Cerebellar nuclear complex (tissue), 1 donor: Measurements from ENCODE around the gene PLCXD1.
"Not testable (repeated sequence)": the region's sequence is repeated elsewhere in the genome, so short reads cannot be mapped to it uniquely, and the experiment has no call there.

Source experiments
- DNase-seq, 2 experiments: peaks; one replicate each; lab custom pipeline; 2025; lab: John Stamatoyannopoulos, UW

PLCXD1 gene

DNA sequence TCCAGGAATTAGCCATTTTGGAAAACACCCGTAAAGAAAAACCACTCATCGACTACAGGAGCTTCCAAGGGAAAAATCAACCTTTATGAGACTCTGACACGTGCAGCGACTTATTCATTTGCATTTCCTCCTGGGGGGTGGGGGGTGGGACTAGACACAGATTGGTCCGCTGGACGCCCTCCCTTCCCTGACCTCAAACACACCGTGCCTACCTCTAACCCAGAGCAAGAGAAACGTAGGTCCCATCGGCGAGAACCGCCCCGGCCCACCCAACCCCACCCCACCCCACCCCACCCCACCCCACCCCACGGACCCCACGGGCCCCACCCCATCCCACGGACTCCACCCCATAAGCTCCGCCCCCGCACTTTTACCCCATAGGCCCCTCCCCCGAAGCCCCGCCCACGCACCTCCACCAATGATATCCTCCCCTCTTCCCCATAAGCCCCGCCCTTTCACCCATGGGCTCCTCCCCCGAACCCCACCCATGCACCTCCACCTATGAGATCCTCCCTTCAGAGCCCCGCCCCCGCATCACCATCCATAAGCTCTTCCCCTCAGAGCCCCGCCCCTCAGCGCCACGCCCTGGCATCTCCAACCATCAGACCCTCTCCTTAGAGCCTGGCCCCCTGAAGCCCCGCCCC is 36.4 kb downstream of the PLCXD1 start:
- no peak for DNase-seq

DNA sequence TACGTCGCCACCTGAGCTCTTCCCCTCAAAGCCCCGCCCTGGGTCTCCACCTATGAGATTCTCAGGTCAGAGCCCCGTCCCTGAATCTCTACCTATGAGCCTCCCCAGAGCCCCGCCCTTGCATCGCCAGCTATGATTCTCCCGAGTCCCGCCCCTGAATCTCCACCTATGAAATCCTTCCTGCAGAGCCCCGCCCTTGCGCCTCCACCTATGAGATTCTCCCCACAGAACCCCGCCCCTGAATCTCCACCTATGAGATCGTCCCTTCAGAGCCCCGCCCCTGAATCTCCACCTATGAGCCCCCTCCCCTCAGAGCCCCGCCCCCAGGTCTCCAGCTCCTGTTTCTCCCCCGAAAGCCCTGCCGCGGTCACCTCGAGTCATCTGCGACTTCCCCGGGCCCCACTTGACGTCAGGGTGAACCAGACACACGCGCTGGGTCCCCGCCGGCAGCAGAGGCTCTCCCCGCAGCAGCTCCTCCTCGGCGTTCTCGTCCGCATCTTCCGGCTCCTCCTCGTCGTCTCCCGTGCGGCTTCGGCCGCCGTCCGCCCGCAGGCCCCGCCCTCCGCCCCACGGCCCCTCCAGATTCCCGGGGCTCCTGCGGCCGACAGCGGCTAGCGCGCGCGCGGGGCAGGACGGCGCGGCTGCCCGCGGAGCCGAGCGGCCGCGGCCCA is 37.0 kb downstream of the PLCXD1 start:
- DNase-seq: no peak

DNA sequence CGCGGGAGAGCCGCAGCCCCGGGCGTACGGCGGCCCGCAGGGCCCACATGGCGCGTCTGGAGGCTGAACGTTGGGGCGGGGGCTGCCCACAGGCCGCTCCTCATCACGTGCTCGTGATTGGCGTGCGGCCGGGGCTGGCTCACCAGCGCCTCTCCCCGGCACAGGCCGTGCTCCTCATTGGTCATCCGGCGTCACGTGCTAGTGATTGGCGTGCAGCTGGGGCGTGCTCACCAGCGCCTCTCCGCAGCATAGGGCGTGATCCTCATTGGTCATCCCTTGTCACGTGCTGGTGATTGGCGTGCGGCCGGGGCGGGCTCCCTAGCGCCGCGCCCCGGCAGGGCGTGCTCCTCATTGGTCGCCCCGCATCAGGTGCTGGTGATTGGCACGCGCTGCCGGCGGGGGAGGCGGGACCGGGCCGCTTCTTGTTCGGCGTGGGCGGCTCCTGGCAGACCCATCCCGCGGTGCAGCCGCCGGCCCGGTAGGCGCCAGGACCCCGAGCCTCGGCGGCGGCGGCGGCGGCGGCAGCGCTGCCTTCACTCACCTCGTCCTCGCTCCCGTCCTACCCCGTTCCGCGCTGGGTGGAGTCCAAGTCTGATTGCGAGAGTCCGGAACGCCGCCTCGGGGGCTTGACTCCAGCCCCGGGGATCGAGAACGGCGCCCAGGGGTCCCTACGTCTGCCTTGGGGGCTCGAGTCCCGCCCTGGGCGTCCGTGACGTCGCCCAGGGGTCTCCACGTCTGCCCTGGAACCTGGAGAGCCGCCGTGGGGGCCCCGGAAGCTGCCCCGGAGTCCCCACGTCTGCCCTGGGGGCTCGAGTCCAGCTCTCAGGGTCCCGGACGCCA is 37.8 kb downstream of the PLCXD1 start, which contains the start of gene GTPBP6:
Gene GTPBP6 (minus strand): TSS at position 58 of the 840 bp plus-strand sequence. CDS start 9 bp downstream, at position 49.
- no peak for DNase-seq

DNA sequence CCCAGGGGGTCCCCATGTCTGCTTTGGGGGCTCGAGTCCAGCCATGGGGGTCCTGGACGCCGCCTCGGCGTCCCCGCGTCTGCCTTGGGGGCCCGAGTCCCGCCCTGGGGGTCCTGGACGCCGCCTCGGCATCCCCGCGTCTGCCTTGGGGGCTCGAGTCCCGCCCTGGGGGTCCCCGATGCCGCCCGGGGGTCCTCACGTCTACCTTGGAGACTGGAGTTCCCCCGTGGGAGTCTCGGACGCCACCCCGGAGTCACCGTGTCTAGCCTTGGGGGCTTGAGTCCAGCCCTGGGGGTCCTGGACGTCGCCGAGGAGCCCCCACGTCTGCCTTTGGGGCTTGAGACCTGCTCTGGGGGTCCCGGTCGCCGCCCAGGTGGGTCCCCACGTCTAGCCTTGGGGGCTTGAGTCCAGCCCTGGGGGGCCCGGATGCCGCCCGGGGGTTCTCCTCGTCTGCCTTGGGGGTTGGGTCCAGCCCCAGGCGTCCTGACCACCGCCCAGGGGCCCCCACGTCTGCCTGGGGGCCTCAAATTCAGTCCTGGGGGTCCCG is 38.5 kb downstream of the PLCXD1 start:
- DNase-seq: no peak

DNA sequence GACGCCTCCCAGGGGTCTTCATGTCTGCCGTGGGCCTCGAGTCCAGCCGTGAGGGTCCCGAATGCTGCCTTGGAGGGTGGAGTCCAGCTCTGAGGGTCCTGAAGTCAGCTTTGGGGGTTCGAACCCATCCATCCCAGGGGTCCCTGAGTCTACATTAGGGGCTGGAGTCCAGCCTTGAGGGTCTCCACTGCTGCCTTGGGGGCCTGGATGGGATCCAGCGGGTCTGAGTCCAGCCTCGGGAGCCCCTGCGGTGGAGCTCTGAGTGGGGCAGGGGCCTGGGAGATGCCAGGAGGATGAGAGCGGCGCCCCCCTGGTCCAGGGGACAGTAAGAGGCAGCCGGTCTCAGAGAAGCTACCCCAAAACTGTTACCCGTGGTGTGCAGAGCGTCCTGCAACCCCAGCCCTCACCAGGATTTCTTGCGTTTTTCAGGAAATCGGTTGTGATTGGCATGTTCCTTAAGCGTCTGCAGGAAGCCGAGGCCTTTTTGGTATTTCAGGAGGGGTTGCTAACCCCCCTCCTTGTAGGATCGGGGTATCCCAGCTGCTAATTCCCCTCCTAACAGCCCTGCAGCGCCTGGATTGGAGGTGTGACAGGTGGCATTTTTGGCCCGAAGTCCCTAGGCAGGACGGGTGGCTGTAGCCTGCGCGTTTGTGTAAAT is 39.1 kb downstream of the PLCXD1 start:
- no peak for DNase-seq

DNA sequence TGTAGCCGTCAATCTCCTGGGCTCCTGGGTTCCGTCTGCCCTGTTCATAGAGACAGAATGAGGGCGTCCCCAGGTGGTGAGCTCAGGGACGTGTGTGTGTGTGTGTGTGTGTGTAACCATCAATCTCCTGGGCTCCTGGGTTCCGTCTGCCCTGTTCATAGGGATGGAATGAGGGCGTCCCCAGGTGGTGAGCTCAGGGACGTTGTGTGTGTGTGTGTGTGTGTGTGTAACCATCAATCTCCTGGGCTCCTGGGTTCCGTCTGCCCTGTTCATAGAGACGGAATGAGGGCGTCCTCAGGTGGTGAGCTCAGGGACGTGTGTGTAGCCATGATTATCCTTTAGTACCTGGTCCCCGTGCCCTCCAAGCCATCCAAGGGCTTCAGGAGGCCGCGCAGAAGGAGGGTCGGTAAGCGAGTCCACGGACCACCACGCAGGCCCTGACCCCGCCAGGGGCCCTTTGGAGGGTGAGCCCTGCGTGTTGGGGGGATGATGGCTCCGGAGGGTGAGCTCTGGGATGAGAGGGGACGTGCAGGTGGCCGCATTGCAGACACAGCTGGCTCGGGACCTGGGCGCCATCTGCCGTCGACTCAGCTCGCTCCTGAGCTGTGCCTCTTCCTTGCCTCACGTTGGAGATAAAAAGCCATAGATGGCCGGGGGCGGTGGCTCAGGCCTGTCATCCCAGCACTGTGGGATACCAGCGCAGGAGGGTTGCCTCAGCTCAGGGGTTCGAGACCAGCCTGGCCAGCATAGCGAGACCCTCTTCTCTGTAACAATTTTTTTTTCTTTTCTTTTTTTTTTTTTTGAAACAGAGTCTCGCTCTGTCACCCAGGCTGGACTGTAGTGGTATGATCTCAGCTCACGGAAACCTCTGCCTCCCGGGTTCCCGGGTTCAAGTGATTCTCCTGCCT is 42.8 kb downstream of the PLCXD1 start:
- DNase-seq: no peak

DNA sequence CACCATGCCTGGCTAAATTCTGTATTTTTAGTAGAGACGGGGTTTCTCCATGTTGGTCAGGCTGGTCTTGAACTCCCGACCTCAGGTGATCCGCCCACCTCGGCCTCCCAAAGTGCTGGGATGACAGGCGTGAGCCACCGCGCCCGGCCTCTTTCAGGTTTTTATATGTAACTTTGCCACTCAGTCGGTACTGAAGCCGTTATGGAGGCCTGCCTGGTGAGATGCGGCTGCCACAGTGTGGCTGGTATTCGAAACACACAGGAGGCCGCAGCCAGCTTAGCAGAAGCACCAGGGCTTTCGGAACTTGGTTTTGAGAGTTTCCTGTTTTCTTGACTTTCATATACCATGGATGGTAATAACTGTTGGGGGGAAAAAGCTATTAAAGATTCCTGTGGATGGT is 43.5 kb downstream of the PLCXD1 start:
- not testable (repeated sequence) for DNase-seq

DNA sequence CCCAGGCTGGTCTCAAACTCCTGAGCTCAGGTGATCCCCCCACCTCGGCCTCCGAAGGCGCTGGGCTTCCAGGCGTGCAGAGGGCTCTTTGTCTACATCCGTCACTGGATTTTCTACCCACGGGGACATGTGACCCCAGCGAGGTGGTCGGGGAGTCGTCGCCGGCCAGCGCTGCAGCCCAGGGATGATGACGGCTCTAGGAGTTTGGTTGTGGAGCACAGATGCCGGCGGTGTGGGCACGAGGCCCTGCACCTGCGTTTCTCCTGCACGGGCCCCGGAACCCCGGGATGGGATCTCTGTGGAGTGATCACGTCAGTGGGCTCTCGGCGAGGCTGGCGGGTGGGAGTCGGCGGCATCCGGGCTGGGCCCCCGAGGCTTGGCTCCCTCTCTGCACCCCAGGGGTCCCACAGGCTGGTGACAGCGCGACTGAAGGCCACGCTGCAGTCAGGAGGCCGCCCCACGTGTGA is 46.5 kb downstream of the PLCXD1 start:
- DNase-seq: no peak

DNA sequence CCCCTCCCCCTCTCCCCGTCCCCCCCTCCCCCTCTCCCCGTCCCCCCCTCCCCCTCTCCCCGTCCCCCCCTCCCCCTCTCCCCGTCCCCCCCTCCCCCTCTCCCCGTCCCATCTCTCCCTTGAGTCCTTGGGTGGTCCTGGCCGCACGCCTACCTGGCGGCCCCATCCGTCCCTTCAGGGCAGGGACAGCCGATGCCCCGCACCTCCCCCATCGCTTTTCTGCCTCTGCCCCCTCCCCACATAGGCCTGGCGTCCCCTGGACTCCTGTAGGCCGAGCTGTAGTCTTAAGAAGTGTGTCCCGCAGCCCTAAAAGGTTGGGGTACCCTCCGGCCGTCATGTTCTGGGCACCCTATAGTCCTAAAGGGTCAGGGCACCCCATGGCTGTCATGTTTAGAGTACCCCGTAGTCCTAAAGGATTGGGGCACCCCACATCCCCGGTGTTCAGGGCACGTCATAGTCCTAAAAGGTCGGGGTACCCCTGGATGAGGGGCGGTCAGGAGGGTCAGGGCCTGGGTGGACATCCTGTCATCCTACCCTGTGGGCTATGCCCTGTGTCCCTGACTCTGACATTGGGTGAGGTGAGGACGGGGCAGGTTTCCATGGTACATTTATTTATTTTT is 48.2 kb downstream of the PLCXD1 start:
- DNase-seq: no peak

DNA sequence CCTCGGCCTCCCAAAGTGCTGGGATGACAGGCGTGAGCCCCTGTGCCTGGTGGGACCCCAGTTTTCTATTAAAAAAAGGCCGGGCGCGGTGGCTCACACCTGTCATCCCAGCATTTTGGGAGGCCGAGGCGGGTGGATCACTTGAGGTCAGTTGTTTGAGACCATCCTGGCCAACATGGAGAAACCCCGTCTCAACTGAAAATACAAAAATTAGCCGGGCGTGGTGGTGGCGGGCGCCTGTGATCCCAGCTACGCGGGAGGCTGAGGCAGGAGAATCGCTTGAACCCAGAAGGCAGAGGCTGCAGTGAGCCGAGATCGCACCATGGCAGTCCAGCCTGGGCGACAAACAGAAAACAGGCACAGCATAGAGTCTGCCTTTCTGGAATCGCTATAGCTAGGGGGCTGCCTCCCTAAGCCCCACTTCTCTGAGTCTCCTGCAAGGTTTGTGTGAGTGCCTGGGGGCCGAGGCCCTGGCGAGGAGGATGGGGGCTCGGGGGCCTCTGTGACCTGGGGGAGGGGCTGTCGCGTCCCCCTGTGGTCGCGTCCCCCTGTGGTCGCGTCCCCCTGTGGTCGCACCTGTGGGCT is 49.1 kb downstream of the PLCXD1 start:
- DNase-seq: not testable (repeated sequence)

DNA sequence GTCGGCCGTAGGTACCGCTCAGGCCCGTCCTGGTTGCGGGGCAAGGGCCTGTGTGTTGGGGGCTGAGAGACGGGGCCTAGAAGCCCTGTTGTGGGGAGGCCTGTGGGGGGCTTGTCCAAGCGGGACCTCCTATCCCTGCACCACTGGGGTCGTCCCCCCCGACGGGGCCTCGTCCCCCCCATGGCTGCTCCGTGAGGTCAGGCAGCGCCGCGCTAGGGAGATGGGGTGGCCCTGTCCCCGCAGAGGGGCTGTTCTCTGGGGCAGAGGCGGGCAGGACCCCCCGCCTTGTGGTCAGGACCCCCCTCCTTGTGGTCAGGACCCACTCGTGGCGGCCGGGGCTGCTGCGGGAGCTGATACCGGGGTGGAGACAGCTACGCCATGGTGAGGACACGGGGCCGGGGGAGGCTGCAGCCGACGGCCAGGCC is 49.6 kb downstream of the PLCXD1 start:
- no peak for DNase-seq

DNA sequence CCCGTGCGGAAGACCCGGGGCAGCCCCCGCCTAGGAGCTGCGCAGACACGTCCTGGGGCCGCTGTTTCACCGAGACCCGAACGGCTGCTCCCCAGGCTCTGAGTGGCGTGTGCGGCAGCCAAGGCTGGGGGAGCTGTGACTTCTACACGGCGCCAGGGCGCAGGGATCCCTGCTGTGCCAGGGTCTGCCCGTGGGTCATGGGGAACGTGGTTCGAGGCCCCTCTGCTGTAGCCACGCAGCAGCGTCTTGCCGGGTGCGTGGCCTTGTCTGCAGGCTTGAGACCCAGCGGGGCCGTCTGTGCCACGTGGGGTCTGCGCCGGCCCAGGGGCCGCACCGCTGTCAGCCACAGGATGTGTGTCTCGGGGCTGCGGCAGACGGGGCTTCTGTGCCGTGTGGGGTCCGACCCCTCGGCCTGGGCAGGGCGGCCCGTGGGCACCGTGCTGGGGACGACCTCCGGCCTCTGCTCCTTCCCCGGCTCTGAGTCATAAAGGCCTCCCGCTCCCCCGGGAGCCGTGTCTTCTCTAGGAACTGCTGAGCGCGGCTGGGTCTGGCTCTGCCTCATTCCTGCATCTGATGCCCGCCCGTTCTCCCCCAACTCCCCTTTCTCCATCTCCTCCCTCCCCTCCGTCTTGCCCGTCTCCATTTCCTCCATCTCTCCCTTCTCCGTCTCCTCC is 50.1 kb downstream of the PLCXD1 start:
- no peak for DNase-seq

DNA sequence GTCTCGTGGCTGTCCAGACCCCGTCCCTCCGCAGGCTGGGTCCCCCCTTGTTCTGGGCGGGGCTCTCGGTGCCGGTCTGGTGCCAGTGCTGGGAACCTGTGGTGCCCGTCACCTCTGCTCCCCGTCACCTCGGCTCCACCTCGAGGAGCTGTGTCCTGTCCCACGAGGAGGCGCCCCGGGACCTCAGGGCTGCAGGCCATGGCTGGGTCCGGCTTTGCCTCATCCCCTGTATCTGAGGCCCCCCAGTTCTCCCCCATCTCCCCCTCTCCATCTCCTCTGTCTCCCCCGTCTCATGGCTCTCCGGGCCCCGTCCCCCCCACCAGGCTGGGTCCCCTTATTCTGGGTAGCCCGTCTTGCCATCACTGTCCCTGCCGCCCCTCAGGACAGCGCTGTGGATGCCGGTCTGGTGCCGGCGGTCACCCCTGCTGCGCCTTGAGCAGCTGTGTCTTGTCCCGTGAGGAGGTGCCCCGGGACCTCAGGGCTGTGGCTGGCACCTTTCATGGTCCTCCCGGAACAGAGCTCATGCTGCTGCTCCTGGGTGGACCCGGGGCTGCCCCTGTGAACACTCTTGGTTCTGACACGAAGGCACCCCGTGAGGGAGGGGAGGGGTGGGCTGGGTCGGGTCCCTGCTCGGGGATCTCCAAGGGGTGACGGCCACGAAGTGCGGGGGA is 50.8 kb downstream of the PLCXD1 start:
- no peak for DNase-seq

DNA sequence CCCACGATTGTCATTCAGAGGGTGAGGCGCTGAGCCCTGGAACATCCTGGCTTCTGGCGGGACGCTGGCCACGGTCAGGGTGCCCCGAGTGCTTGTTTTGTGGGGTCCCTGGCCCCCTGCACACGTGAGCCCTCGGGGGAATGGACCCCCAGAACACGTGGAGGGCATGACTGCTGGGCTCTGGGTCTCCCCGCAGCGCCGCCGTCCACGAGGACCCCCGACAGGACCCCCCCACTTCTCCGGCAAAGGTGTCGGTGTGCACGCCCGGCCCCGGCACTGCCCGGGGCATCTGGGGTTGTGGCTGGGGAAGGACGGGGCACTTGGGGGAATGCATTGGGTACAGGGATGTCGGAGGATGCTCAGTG is 51.3 kb downstream of the PLCXD1 start:
- no peak for DNase-seq

DNA sequence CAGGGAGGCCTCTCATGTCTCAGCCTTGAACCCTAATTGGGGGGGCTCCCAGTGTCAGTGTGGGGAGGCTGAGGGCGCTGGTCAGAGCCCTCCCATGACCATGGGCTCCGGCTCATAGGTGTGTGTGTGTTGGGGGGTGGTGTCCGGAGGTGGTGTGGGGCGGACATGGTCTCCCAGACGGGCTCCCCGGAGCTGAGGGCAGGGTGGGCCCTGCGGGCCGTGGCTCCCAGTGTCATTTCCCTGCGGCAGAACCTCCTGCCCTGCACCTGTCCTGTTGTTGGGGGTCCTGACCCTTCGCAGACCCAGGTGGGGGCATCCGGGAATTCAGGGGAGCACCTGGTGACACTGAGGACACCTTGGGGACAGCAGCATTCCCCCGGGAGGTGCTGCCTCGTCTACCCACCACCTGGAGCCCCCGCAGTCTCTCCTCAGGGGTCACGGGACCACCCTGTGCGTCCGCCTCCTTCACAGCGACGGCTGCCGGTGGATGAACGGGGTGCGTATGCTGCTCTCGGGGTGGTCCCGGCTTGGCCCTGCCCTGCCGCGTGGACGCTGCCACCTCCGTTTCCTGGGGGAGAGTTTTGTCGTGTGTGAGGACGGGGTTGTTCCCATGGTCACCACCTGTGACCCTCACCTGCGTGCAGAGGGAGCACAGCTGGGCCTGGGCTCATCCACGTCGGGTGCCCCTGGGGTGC is 51.9 kb downstream of the PLCXD1 start:
- DNase-seq: no peak

DNA sequence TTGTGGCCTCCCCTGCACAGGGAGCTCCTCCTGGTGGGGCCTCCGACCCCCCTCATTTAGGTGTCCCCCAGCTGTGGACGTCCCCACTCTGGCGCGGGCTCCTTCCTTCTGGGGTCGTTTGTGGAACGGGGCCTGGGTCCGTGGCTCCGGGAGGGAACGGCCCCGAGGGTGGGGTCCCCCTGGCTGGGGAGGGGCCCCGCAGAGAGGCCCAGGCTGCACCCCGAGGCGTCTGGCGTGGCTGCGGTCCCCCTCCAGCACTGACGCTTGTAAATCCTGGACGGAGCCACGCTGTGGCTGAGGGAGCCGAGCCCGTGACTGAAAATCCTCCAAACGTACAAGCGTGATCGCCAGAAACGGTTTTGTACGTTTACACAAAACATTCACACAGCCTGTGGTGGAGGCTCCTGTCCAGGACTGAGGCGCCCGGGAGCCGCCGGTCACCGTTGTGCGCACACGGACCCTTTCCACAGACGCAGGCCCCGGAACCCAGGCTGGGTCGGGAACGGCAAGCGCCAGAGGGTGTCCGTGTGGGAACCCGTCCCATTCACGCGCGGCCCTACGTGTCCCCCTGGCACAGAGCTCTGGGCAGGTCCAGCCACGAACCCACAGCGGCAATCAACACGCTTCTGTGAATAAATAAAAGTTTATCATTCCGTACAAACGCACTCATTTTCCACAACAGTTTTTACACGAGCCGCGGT is 52.6 kb downstream of the PLCXD1 start:
- no peak for DNase-seq

DNA sequence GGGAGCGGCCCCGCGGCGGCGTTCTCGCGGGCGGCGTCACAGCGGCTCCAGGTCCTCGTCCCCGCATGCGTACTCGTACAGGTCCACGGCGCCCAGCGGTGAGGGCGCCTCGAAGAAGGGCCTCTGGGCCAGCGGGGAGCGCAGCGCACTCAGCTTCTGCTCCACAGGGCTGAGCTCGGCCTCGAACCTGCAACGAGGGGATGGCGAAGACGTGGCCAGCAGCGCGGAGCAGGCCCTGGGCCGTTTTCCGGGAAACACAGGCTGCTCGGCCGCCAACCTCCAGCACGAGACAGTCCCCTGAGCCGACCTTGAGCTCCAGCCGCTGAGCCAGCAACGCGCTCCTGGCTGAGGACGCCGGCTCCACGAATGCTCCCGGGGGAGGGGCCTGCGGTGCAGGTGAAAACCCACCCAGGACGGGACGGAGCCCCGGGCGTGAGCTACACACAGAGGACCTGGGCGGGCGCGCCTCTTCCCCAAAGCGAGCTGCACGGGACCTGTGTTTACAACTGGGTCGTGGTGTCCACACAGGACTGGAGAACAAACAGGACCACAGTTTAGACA is 53.2 kb downstream of the PLCXD1 start:
- DNase-seq: no peak
